Activated CD4-positive, alpha-beta T cell treated with anti-CD3 and anti-CD28 coated beads, Interleukin-2, amount 50 U/mL, for 16 hours (primary cell): Measurements from ENCODE around the gene TSGA10IP.

Source experiments
- DNase-seq: peaks from one replicate; pipeline ENCODE4 v3.0.0-alpha.2; 2020

TSGA10IP gene

DNA sequence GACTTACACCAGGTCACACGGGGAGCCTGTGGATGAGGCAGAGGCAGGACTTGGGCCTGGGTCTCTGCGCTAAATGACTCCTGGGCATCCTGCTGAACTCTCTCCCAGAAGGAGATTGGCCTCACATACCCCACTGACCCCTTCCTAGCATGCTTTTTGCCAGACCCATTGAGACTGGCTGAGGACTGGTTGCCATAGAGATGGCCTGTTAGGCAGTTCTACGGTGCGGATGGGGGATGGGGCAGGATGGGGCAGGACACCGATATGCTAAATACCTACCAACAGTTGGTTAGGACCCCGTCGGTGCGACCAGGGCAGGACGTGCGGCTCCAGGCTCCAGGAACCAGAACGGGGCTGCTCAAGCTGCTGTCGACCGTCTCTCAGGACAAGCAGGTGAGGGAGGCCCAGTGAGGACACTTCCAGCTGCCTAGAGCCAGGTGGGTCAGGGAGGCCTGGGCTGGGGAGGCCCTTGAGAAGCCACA is at the start of gene TSGA10IP:
Gene TSGA10IP, plus strand, starts transcription at position 51 of the 482 bp plus-strand sequence. Its CDS starts 196 bp downstream, at position 247.
- no peak for DNase-seq

DNA sequence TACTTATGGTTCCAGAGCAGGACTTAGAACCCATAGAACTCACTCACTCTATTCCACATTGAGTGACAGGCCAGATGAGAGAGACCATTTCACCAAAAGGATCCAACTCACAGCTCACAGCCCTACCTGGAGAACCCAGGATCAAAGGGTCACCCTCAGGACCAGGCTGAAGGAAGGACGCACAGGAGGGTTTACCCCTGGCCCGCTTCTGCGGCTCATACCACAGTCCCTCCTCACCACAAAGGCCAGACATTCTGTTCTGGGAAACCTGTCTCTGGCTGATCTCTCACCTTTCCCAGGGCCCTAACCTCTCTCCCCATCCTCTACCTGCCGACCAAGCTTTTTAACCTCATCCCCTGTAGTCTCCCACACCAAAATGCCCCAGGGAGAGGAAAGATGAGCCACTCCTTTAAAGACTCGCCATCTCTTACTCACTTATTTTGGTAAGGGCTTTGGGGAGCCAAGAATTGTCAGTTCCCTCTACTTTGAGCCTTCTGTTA is 49.7 kb upstream of the TSGA10IP start:
- DNase-seq, result no peak

DNA sequence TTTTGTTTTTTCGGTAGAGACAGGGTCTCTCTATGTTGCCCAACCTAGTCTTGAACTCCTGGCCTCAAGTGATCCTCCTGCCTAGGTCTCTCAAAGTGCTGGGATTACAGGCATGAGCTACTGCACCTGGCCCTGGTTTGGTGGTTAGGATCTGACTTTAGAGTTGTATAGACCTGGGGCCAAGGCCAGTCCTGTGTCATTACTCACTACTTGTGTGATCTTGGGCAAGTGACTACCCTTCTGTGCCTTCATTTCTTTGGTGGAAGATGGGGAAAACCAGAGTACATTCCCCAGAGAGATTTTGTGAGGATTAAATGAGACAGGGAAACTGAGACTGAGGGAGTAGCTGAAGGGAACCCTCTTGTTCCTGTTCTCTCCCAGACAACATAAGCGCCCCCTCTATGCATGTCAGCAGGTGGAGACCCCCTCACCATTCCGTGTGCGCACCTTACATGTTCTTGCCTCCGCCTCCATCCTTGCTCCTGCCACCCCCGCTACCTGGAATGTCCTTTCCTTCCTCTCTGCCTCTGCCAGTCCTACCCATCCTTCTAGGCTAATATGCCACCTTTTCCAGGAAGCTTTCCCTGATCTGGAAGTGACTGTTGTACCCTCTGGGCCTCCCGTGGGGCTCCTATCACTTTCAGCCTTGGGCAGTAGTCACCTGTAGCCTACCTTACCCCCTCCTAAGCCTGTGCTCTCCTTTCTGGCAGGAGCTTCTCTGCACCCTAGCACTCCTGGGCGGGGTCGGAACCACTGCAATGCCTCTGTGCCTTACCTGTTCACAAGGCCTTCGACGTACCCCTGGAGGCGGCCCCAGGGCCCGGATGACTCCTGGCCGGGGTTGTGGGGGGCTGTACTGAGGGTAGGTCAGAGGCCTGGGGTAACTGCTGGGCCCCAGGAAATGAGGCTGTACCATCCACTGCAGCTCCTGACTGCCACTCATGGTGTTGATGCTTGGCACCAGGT is 49.0 kb upstream of the TSGA10IP start:
- no peak for DNase-seq

DNA sequence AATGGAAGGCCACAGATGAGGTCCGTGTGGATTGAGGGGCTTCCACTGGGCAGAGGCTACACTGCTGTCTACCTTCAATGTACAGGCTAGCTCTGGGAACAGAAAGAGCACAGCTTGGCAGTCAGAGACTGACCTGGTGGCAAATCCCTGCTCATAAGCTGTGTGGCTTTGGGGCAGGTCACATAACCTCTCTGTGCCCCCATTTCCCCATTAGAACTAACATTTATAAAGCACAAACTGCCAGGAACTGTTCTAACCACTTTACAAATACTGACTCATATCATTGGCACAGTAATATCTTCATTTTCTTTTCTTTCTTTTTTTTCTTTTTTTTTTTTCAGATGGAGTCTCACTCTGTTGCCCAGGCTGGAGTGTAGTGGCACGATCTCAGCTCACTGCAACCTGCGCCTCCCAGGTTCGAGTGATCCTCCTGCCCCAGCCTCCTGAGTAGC is 48.2 kb upstream of the TSGA10IP start:
- peak; percentile 41 for DNase-seq

DNA sequence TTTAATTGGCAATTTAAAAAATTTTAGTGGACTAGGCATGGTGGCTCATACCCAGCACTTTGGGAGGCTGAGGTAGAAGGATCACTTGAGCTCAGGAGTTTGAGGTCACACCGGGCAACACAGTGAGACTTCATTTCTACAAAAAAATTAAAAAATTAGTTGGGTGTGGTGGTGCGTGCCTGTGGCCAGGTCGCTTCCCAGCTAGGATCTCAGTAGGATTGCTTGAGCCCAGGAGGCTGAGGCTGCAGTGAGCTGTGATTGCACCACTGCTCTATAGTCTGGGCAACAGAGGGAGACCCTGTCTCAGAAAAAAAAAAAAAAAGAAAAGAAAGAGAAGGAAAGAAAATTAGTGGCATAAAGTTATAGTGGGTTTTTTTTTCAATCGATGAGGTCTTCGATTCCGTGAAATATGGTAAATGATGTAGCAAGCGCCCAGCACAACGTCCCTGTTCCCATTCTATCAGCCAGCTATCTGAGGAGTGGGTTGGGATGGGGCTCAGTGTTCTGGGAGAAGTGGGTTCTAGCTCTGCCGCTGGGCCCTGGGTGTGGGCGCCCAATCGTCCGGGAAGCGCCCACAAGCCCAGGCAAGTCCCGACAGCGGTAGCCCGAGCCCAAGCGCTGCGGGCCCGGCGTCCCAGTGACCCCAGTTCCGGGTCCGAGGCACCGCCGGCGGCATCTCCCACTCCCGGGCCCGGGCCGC is 46.5 kb upstream of the TSGA10IP start:
- DNase-seq, result no peak

DNA sequence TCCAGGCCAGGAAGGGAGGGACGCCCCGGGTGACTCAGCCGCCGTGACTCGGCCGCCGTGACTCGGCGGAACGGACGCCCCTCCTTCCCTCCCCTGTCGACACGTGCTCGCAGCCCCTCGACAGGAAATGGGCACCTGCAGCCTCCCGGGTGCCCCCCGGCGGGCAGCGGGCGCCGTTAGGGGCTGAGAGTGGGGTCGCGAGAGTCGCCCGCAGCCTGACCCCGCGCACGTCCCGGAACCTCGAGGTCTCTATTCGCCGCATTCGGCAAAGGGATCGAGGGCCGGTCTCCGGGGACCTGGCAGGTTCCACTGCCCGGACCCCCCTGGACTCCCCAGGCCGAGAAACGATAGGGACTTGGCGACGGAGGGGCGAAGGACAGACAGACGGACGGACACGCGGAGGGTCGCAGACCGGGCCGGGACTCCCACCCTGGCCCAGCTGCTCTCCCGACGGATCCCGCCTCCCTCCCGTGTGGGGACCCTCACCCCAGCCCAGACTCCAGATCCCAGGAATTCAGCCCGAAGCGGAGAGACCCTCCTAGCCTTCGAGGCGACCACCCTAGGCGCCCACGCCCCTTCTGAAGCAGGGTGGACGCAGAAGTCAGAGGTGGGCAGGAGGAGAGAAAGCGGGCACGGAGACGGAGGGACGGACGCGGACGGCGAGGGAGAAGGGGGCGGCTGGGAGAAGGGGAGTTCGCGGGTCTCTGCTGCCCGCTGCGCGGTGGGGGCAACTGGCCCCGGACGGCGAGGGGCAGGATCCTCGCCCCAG is 45.7 kb upstream of the TSGA10IP start:
- DNase-seq, result peak; percentile 78

DNA sequence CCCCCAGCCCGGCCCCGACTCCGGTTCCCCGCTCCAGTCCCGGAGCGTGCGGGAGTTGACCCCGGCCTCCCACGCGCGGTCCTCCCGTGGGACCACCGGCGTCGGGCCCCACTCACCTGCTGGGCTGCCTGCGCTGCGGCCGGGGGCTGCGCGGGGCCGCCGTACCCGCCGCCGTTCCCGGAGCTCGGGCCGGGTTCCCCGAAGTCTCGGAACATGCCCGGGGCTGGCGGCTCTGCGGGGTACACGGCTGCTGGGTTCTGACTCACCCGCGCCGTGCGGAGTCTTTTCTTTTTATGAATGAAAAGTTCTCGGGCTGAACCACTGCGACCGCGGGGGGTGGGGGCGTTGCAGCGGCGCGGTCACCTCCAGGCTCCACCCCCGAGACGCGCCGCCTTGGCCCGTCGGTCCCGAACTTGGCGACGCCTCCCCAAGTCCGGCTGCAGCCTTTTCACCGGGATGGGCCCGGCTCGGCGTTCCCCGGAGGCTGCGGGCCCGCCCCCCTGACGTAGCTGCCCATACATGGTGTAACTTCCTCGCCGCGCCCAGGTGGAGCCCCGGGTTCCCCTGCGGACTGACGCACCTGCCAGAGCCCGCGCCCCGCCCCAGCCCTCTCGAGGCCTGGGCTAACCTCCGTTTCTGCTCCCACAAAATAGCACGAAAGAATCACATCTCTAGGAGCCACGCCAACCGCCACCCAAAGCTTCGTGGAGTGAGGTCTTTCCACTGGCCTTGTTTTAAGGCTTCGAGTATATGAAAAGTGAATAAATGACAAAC is 45.0 kb upstream of the TSGA10IP start, which contains the start of gene FOSL1:
Gene FOSL1, minus strand, starts transcription at position 264 of the 774 bp plus-strand sequence. Its CDS starts 49 bp downstream, at position 215.
- peak; percentile 95 for DNase-seq

DNA sequence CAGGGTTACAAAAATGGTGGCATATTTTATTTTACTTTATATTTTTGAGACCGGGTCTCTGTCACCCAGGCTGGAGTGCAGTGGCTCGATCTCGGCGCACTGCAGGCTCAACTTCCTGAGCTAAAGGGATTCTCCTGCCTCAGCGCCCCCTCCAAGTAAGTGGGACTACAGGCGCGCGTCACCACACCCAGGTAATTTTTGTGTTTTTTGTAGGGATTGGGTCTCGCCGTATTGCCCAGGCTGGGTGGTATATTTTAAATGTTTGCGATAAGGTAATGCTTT is 44.4 kb upstream of the TSGA10IP start:
- no peak for DNase-seq

DNA sequence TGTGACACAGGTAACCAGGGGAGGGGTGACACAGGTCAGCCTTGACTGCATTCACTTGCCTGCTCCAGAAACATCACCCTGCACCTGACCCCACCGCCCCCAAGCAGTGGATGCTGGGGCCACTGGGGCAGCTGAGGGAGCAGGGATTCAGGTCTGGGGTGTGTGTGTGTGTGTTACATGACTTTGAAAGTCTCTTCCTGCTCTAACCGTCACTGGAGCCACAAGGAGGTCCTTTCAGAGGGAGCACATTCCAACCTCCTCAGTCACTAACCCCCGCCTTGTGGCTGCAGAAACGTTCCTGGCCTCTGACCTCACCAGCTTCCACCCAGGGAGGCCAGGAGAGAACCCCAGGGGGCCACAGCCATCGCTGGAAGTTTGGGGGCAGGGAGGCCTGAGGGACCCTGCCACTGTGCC is 42.2 kb upstream of the TSGA10IP start:
- no peak for DNase-seq

DNA sequence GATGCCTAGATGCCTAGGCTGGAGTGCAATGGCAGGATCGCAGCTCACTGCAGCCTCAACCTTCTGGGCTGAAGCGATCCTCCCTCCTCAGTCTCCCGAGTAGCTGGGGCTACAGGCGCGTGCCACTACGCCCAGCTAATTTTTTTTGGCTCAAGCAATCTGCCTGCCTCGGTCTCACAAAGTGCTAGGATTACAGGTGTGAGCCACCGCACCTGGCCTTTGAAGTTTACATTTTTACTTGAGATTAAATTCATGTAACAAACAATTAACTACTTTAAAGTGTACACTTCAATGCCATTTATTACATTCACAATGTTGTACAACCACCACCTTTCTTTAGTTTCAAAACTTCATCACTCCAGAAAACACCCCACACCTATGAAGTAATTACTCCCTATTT is 41.6 kb upstream of the TSGA10IP start:
- no peak for DNase-seq

DNA sequence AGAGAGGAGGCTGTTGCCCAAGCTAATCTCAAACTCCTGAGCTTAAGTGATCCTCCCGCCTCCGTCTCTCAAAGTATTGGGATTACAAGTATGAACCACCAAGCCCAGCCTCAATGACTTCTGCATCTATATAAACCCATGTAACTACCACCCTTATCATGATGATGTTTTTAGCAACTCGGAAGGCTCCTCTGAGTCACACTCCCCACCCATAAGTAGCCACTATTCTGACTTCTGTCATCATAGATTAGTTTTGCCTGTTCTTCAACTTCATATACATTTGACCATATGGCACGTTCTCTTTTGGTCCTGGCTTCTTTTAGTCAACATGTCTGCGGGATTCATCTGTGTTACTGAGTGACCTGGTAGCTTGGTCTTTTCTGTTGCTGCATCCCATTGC is 38.7 kb upstream of the TSGA10IP start:
- DNase-seq, result no peak

DNA sequence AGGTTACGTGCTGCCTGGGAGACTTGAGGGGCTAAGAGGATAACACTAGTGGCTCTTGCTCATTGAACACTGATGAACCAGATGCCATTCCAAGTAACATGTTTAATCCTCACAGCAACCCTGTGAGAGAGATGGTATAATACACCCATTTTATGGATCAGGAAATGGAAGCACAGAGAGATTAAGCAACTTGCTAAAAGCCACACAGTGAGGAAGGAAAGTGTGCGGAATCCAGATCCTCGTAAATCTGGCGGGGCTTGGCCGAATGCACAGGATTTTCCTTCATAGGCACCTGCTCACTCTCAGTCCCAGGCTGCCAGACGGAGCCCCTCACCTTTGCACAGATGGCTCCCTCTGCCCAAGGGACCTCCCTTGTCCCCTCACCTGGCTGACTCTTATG is 37.4 kb upstream of the TSGA10IP start:
- DNase-seq, result no peak

DNA sequence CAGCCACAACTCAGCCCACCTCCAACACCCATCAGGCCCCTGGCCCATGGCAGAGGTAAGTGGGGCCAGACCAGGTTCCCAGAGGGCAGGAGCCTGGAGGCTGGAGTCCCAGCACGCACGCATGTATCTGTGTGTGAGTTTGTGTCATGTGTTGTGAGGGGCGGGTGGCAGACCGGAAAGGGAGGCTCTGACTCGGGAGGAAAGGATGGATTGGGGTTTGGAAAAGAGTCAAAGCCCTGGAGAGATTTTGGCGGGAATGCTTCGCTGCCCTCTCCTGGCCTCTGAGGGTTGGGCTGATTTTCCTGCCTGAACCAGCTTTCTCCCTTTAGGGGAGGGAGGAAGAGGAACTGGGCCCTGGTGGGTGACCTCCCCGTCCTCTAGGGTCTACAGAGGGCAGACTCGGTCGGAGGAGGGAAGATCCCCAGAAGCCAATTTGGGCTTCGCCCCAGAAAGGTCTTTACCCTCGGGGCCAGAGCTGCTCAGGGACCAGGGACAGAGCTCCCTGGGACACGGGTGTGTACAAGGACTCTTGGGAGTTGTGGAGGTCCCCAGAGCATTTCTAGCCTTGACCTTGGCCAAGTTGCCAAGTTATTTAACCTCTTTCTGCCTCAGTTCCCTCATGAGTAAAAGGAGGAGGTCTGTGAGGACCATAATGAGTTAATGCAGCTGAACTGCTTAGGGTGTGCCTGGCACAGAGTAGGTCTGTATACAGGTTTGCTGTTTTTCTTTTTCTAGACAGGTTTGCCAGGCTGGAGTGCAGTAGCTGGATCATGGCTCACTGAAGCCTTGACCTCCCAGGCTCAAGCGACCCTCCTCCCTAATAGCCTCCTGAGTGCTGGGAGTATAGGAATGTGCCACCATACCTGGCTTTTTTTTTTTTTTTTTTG is 33.4 kb upstream of the TSGA10IP start:
- no peak for DNase-seq

DNA sequence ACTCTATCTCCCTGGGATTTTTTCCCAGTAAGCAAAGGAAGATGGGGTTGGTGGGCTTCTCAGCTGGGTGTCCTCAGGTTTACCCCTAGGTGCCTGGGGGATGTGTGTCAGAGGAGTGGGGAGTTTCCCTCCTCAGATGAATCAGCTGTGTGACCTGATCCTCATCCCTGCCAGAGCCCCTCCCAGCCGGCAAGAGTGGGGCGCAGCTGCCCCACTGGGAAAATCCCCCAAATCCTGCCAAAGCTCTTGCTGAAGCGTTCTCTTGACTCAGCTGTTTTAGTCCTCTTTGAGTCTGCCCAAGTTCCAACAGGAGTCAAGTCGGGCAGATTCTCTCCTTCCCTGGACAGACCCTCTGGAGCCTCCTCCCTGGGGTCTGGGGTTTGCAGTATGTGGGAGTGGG is 32.4 kb upstream of the TSGA10IP start:
- no peak for DNase-seq

DNA sequence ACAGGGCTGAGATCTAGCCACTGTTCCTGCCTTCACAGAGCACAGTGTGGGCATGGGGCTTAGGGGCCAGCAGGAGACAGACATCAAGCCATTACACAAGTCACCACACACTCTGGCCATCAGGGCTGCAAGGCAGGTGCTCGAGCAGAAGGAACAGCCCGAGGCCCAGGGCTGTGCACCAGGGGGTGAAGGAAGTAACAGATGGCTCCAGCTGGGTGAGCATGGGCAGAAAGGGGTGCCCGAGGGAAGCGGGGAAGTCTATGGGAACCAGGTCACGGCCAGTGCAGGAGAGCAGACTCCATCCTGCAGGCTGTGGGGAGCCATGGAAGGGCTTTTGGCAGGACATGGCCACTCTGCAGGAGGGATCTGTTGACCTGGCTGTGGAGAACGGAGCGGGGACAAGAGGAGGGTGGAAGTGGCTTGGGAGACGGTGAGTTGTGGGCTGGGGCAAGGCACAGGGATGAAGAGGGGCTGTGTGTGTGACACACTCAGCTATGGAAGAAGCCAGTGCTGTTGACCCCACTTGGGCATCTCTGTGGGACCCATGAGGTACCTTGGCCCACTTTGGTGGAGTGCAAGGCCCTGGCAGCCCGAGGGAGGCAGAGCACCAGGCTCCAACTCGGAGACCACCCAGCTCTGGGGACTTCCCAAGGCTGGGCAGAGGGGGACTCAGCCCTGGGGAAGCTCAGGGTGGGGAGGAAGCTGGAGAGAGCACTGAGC is 30.0 kb upstream of the TSGA10IP start:
- no peak for DNase-seq

DNA sequence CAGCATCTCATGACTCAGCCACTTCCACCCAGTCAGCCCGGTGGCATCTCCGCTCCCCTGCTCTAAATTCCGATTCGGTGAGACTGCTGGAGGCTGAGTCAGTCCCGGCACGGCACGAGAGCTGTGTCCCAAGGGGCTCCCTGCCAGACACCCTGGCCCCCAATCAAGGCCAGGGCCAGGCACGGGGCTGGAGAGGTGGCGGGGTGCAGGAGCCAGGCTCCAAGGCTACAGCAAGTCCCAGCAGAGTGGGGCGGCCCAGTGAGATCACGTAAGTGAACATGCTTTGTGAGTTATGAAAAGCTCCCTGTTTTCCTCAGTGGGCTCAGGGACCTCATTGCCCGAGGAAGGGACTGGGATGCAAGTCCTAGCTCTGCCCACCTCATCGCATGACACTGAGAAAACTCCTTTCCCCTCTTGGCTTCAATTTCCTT is 29.4 kb upstream of the TSGA10IP start:
- no peak for DNase-seq

DNA sequence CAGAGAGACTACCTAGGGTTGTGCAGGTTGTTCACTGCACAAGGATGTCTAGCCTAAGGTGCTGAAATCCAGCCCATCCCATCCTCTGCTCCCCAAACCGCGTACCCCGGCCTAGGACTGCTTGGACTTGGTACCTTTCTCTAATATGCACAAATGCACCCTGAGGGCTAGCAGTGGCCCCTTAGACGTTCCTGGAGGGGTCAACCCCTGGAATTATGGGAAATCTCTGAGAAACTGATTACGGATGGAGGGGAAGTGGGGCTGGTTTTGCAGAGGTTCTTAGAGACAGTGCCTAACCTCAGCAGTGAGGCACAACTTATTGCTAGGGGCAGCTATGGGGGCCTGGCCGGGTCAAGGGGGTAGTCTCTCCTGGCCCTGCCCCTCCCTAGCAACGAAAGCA is 28.9 kb upstream of the TSGA10IP start:
- no peak for DNase-seq

DNA sequence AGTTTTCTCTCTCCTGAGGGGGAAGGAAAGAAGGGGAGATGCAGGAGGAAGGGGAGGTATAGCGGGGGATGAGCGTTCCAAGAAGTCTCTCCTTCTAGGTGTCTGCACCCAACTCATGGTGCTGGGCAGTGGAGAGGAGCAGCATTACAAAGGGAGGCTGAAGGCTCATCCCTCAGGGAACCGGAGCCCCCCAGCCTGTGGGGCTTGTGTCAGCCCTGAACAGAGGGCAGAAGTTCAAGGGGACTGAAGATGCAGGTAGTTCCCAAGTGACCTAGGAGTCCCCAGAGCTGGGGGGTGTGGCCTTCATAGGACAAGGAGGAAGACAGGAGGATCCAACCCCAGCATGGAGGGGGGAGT is 28.2 kb upstream of the TSGA10IP start:
- DNase-seq, result no peak

DNA sequence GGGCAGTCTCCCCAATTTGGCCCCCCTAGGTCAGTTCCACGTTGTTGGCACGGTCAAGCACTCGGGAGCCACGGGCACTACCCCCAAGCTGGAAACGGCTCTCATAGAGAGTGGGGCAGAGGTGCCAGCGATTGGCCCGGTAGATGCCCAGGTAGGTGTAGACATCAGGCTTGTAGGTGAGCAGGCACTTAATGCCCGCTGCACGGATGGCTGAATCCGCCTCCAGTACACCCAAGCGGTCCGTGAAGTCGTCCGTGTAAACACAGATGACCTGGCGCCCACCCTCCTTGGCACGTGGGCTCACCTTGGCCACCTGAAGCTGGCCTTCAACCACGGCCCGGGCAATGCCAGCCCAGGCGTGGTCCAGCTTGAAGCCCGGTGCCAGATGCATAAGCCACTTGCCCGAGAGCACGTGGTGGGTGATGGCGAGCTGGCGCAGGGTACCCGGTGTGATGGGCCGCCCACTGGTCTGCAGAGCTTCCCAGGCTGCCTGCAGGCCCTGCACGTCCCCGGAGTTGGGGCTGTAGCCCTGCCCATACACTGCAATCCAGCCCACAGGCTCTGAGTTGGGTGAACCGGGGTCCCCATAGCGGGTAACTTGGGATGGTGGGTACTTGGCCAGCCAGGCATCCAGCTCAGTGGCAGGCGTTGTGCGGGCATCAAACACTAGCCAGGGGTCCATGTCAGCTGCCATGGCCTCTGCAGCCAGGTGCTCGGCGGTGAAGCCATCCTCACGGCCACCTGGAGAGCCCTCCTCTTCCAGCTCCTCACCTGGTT is 27.7 kb upstream of the TSGA10IP start:
- DNase-seq, result no peak
